OCI-LY3 (cell line): ENCODE data around the gene GGCT.

ENCODE experiments used
- EZH2phosphoT487 ChIP-seq: fragments of 200-600 bp; shearing (Covaris generic); IDR thresholded peaks from 2 replicates; pipeline ENCODE4 v1.6.1; 2018; ENCODE audit warnings: antibody characterized with exemption, mixed run types, low read depth
- TF ChIP-seq, protein P1 (sequence below): fragments of 200-600, 300-600 bp; sonication (generic); IDR thresholded peaks from 2 replicates; pipeline ENCODE4 v1.5.1; 2014; ENCODE audit warnings: antibody characterized with exemption, low read length, low read depth

DNA sequence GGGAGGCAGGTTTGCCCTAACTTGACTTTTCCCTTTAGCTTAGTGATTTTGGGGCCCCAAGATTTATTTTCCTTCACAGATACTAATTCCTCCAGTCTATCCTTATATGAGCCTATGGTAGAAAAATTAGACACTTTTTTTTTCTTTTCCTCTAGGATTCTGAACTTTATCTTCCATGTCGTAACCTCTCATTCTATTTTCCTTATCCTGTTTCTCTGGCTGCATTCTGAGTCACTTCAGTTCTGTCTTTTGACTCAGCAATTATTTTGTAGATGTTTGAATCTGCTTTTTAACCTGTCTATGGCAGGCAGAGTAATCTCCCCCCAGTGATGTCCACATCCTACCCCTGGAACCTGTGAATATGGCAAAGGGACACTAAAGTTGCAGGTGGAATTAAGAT is 19.0 kb downstream of the GGCT start:
- TF ChIP-seq, protein P1, sequence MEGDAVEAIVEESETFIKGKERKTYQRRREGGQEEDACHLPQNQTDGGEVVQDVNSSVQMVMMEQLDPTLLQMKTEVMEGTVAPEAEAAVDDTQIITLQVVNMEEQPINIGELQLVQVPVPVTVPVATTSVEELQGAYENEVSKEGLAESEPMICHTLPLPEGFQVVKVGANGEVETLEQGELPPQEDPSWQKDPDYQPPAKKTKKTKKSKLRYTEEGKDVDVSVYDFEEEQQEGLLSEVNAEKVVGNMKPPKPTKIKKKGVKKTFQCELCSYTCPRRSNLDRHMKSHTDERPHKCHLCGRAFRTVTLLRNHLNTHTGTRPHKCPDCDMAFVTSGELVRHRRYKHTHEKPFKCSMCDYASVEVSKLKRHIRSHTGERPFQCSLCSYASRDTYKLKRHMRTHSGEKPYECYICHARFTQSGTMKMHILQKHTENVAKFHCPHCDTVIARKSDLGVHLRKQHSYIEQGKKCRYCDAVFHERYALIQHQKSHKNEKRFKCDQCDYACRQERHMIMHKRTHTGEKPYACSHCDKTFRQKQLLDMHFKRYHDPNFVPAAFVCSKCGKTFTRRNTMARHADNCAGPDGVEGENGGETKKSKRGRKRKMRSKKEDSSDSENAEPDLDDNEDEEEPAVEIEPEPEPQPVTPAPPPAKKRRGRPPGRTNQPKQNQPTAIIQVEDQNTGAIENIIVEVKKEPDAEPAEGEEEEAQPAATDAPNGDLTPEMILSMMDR = no peak
- no peak for TF ChIP-seq EZH2phosphoT487
